GM21825 (cell line): ENCODE measurements around the gene AFG1L.

ENCODE experiments used
- ATAC-seq: cut with Tn5 transposase; IDR thresholded peaks from one replicate; pipeline ENCODE4 v1.9.1; 2021; ENCODE audit warnings: mild to moderate bottlenecking, moderate library complexity; ENCODE audit not compliant: unreplicated experiment

Gene AFG1L

DNA sequence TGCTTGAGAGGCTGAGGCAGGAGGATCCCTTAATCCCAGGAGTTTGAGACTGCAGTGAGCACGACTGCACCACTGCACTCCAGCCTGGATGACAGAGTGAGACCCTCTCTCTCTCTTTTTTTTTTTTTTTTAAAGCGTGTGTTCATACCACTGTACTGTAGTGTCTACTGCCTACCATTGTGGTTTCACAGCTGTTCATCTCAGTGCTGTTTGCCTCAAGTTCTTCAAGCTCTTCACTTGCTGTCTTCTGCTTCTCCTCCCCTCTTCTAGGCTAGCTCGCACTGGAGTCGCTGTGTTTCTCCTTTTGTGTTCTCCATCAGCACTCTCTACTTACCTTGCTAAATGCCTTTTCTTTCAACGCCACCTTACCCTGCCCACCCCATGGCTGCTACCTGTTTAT, 273.2 kb downstream of the AFG1L start:
- no peak for ATAC-seq

- ATAC-seq = no peak
Observed at GRCh38 chr6:108568551-108569305, 273.9 kb downstream of the AFG1L start.

GRCh38 chr6:108570517-108570916, 275.7 kb downstream of the AFG1L start:
- ATAC-seq = no peak

- no peak for ATAC-seq
Observed at GRCh38 chr6:108574457-108575141, 279.7 kb downstream of the AFG1L start.
